Medulla oblongata (tissue), 1 donor: Measurements from ENCODE around the gene TMEM47.

Experiments used
- DNase-seq: peaks from one replicate; pipeline ENCODE4 v3.0.0-alpha.2; 2015; ENCODE audit errors: extremely low spot score

Gene TMEM47

GRCh38 chrX:34656842-34657725 is at the start of gene TMEM47:
TMEM47 (minus strand) TSS chrX:34657285; CDS start chrX:34657029, 256 bp downstream.
- DNase-seq, result peak; percentile 56

GRCh38 chrX:34687095-34687494 is 30.0 kb upstream of the TMEM47 start:
- no peak for DNase-seq

GRCh38 chrX:34659575-34659974 is 2.5 kb upstream of the TMEM47 start:
- DNase-seq, result no peak

GRCh38 chrX:34658326-34658725 is 1.2 kb upstream of the TMEM47 start:
- DNase-seq, result no peak

- DNase-seq, result no peak
Observed at GRCh38 chrX:34657726-34658070, 613 bp upstream of the TMEM47 start.

GRCh38 chrX:34656467-34656841 is 631 bp downstream of the TMEM47 start:
- DNase-seq, result no peak

GRCh38 chrX:34655501-34656455 is 1.3 kb downstream of the TMEM47 start:
- DNase-seq, result no peak

GRCh38 chrX:34654696-34655490 is 2.2 kb downstream of the TMEM47 start:
- DNase-seq, result no peak

GRCh38 chrX:34653811-34654210 is 3.3 kb downstream of the TMEM47 start:
- DNase-seq, result no peak

- DNase-seq, result no peak
Observed at GRCh38 chrX:34642849-34643248, 14.2 kb downstream of the TMEM47 start.

GRCh38 chrX:34638116-34638515 is 19.0 kb downstream of the TMEM47 start:
- DNase-seq, result peak; percentile 29

GRCh38 chrX:34634349-34634748 is 22.7 kb downstream of the TMEM47 start:
- no peak for DNase-seq

GRCh38 chrX:34632384-34632783 is 24.7 kb downstream of the TMEM47 start:
- DNase-seq, result no peak

GRCh38 chrX:34631479-34632220 is 25.4 kb downstream of the TMEM47 start:
- DNase-seq, result no peak

- peak; percentile 17 for DNase-seq
Observed at GRCh38 chrX:34629572-34629971, 27.5 kb downstream of the TMEM47 start.

GRCh38 chrX:34624416-34624815 is 32.7 kb downstream of the TMEM47 start:
- peak; percentile 24 for DNase-seq

- no peak for DNase-seq
Observed at GRCh38 chrX:34619920-34620319, 37.2 kb downstream of the TMEM47 start.

GRCh38 chrX:34612036-34612435 is 45.0 kb downstream of the TMEM47 start:
- DNase-seq, result no peak

GRCh38 chrX:34598362-34598761 is 58.7 kb downstream of the TMEM47 start:
- DNase-seq, result no peak

- DNase-seq, result no peak
Observed at GRCh38 chrX:34586936-34587335, 70.1 kb downstream of the TMEM47 start.

GRCh38 chrX:34586346-34586911 is 70.7 kb downstream of the TMEM47 start:
- no peak for DNase-seq
